HG02870 (cell line): ENCODE results near the gene CACNA1F.

Experiments
- ATAC-seq: cut with Tn5 transposase; IDR thresholded peaks from one replicate; pipeline ENCODE4 v1.9.1; 2021; ENCODE audit warnings: mild to moderate bottlenecking, moderate library complexity; ENCODE audit not compliant: unreplicated experiment

Gene CACNA1F

DNA sequence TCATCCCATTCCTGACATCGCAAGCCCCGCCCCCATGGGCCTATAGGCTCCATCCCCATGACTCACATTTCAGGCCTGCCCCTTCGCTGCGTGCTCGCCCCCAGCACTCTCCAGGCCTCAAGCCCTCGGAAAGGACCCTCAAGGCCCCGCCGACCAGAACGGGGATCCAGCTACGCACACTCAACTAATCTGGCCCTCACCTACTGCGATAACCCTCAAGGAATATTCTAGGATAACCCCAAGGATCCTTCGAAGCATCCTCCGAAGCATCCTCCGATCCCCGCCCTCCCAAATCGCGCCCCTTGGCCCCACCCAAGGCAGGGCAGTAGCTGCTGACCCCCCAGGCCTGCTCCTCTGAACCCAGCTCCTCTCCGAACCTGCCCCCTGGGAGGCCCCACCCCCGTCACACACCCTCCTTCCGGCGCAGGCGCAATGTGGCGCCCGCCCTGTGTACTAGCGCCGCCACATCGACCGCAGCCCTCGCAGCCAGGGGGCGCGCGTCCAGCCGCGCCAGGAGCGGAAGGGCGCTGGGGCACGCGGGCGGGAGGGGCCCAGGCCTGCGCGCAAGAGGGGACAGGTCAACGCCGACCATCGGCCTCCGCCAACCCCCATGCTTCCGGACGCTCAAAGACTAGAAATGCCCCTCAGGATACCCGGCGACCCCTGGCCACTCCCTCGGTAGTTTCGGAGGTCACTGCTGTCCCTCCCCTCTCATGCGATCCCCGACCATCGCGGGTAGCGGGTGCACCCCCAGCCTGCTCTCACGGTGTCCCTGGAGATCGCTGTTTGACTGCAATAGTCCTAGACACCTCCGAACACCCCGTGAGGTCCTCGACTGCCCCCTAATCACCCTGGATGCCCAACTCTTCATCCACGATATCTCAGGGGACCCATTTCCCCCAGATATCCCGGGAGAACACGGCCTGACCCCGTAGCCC, 77.0 kb downstream of the CACNA1F start:
- ATAC-seq: peak; percentile 80

- peak; percentile 5 for ATAC-seq
Observed at GRCh38 chrX:49155243-49155899, 77.8 kb downstream of the CACNA1F start.
